ENCODE data around the gene ERBB4. TPM values are rescaled to one million over a fixed set of nuclear protein-coding genes. Genes with fewer than 3 reads are reported as not detected.

The ERBB4 gene
- polyA plus RNA-seq, 1 experiment, result not detected

DNA sequence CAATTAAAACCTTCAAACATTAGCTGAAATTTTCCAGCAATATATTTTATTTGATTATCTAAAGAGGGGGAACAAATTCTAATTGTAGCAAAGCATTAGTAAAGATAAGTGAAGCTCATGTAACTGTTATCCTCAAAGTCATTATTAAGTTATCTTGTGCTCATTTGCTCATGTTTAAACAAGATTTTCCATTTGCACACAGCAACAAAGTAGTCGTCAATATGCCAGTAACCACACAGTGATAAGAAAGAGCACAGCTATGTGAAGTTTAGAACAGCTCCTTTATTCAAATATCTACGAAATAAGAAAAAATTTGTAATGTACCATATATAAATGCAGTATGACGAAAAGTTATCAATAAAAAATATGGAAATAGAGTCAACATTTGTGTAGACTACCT lies 159.5 kb downstream of the ERBB4 start:
- DNase-seq (ENCODE audit: low read depth, low spot score), result no peak
- no peak overlapping the region for H3K27ac ChIP-seq (ENCODE audit: low read depth, low read length)

DNA sequence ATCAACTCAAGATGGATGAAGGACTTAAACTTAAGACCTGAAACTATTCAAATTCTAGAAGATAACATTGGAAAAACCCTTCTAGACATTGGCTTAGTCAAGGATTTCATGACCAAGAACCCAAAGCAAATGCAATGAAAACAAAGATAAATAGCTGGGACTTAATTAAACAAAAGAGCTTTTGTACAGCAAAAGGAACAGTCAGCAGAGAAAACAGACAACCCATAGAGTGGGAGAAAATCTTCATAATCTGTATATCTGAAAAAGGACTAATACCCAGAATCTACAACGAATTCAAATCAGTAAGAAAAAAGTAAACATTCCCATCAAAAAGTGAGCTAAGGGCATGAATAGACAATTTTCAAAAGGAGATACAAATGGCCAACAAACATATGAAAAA lies 171.2 kb downstream of the ERBB4 start:
- H3K27me3 ChIP-seq (ENCODE audit: control insufficient read depth, insufficient read depth, low read length), result no peaks in the 10 kb centered on the region
- TF ChIP-seq, protein P1, sequence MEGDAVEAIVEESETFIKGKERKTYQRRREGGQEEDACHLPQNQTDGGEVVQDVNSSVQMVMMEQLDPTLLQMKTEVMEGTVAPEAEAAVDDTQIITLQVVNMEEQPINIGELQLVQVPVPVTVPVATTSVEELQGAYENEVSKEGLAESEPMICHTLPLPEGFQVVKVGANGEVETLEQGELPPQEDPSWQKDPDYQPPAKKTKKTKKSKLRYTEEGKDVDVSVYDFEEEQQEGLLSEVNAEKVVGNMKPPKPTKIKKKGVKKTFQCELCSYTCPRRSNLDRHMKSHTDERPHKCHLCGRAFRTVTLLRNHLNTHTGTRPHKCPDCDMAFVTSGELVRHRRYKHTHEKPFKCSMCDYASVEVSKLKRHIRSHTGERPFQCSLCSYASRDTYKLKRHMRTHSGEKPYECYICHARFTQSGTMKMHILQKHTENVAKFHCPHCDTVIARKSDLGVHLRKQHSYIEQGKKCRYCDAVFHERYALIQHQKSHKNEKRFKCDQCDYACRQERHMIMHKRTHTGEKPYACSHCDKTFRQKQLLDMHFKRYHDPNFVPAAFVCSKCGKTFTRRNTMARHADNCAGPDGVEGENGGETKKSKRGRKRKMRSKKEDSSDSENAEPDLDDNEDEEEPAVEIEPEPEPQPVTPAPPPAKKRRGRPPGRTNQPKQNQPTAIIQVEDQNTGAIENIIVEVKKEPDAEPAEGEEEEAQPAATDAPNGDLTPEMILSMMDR (IDR thresholded peaks at IDR 0.05; ENCODE audit: low read depth, low read length), result no peak
- H3K9me3 ChIP-seq (ENCODE audit: control insufficient read depth, insufficient read depth, low read length), result no peaks in the 10 kb centered on the region
- H3K4me3 ChIP-seq (ENCODE audit: low read depth, low read length), result no peak overlapping the region
- ChIA-PET POLR2A (no interaction called here), CTCF (no interaction called here)
- H3K27ac ChIP-seq (ENCODE audit: low read depth, low read length), result no peak overlapping the region
- DNase-seq (ENCODE audit: low read depth, low spot score), result no peak

More for the DNA sequence above, 159.5 kb downstream of the ERBB4 start:
- ChIA-PET CTCF (interaction anchor here (0.7 kb wide), 1 partner anchor 57 kb away, joined by 4 read pairs; no protein-coding TSS in a partner anchor), POLR2A (no interaction called here)
- H3K9me3 ChIP-seq (ENCODE audit: control insufficient read depth, insufficient read depth, low read length), result no peaks in the 10 kb centered on the region
- TF ChIP-seq, protein P1 (IDR thresholded peaks at IDR 0.05; ENCODE audit: low read depth, low read length), result no peak
- no peaks in the 10 kb centered on the region for H3K27me3 ChIP-seq (ENCODE audit: control insufficient read depth, insufficient read depth, low read length)
- H3K4me3 ChIP-seq (ENCODE audit: low read depth, low read length), result no peak overlapping the region

DNA sequence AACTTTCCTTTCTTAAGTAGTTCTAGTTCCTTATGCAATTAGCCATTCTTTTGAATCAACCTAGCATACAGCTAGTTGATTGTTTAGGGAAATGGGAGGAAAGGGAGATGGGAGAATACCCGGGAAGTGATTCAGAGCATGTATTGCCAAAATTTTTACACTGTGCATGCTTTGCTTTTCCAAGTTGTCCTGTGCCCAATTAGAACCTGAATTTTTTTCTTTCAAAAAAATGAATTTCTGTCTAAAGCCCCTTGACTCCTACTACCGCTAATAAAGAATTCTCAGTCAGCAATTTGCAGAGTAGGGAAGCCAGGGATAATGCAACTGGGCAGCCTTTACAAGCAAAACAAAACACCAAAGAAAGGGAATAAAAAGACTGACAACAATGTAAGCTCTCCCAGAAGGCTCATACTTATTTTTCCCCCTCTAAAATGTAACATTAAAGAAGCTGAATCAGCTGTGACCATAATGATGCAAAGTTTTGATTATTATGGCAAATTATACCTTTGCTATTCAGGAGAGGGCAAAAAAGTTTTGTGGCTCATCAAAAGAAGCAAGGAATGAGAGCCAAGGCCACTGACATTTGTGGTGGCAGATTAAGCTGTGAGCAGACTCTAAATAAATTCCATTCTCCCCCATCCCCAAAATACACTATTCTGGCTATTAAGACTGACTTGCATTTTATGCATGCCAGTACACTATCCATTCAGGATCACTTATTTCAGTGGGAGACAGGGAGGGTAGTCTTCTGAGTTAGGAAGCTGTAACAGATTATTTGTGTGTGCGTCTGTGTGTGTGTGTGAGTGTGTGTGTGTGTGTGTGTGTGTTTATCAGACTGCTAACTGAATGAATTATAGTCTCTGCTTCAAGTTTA lies 174.3 kb downstream of the ERBB4 start:
- Histone ChIP-seq H3K27ac (ENCODE audit: low read depth, low read length) (no peak overlapping the region), H3K27me3 (ENCODE audit: control insufficient read depth, insufficient read depth, low read length) (no peaks in the 10 kb centered on the region), H3K4me3 (ENCODE audit: low read depth, low read length) (no peak overlapping the region), H3K9me3 (ENCODE audit: control insufficient read depth, insufficient read depth, low read length) (no peaks in the 10 kb centered on the region)
- DNase-seq (ENCODE audit: low read depth, low spot score), result no peak
- TF ChIP-seq, protein P1 (IDR thresholded peaks at IDR 0.05; ENCODE audit: low read depth, low read length), result no peak
- POLR2A ChIA-PET, result no interaction called here
- CTCF ChIA-PET, result no interaction called here

DNA sequence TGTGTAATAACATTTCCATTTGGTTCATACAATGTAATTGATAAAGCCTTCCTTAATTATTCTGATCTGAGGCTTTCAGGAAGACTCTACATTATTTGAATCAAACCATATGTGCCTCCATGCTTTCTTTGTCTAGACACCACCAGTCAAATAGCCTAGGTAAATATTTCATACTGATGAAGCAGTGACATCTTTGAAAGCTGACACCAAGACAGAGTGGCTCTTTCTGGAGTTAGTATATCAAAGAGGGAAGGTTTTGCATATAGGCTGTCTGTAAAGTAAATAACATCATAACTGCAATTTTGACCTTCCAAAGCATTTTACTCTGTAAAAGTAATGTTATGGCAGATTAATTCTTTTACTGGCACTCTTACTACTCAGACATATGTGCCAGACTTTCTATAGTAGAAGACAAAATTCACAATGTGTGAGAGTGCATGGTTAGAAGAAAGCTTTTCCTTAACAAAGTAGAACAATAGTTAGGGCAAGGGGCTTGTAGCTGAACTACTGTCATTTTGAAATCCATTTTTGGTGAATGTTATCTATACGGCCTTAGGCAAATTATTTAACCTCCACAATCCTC lies 177.3 kb downstream of the ERBB4 start:
- H3K9me3 ChIP-seq (ENCODE audit: control insufficient read depth, insufficient read depth, low read length), result no peaks in the 10 kb centered on the region
- TF ChIP-seq, protein P1 (IDR thresholded peaks at IDR 0.05; ENCODE audit: low read depth, low read length), result no peak
- no peak overlapping the region for H3K4me3 ChIP-seq (ENCODE audit: low read depth, low read length)
- DNase-seq (ENCODE audit: low read depth, low spot score), result no peak
- no peaks in the 10 kb centered on the region for H3K27me3 ChIP-seq (ENCODE audit: control insufficient read depth, insufficient read depth, low read length)
- CTCF ChIA-PET, result no interaction called here
- no peak overlapping the region for H3K27ac ChIP-seq (ENCODE audit: low read depth, low read length)
- POLR2A ChIA-PET, result no interaction called here

DNA sequence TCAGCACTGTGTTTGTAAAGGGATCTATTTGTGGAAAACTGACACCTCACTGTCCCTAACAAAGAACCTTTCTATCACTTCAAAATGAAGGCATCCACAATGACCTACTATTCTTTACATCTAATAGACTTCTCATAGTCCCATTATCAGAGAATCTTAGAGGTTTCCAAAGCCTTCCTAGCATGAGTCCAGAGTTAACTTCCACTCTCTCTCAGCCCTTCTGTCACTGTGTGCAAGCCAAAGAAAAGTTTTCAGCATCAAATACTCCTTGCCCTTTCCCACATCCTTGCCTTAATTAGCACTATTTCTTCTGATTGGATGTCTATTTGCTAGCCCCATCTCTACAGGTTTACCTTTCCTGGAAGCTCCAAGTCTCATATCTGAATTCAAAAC lies 178.5 kb downstream of the ERBB4 start:
- no peaks in the 10 kb centered on the region for H3K9me3 ChIP-seq (ENCODE audit: control insufficient read depth, insufficient read depth, low read length)
- no peaks in the 10 kb centered on the region for H3K27me3 ChIP-seq (ENCODE audit: control insufficient read depth, insufficient read depth, low read length)
- DNase-seq (ENCODE audit: low read depth, low spot score), result no peak
- CTCF ChIA-PET, result no interaction called here
- TF ChIP-seq, protein P1 (IDR thresholded peaks at IDR 0.05; ENCODE audit: low read depth, low read length), result no peak
- H3K27ac ChIP-seq (ENCODE audit: low read depth, low read length), result no peak overlapping the region
- POLR2A ChIA-PET, result no interaction called here
- no peak overlapping the region for H3K4me3 ChIP-seq (ENCODE audit: low read depth, low read length)
